HG03139 (cell line): ENCODE measurements around the gene SPRYD3.
"Not testable (repeated sequence)": the region's sequence is repeated elsewhere in the genome, so short reads cannot be mapped to it uniquely, and the experiment has no call there.

Experiments used
- ATAC-seq: cut with Tn5 transposase; IDR thresholded peaks from one replicate; pipeline ENCODE4 v1.9.1; 2021; ENCODE audit not compliant: unreplicated experiment

Gene SPRYD3

GRCh38 chr12:53079226-53080117, at the start of gene SPRYD3:
Gene SPRYD3, minus strand, starts transcription at chr12:53079390. Its CDS starts 57 bp downstream, at chr12:53079333.
- peak; percentile 97 for ATAC-seq

GRCh38 chr12:53127169-53127568, 48.0 kb upstream of the SPRYD3 start:
- no peak for ATAC-seq

- ATAC-seq: no peak
Measured at GRCh38 chr12:53124352-53124723, 45.1 kb upstream of the SPRYD3 start.

GRCh38 chr12:53123578-53124351, 44.6 kb upstream of the SPRYD3 start:
- ATAC-seq: no peak

GRCh38 chr12:53122961-53123468, 43.8 kb upstream of the SPRYD3 start:
- ATAC-seq: no peak

GRCh38 chr12:53120685-53121525, 41.7 kb upstream of the SPRYD3 start:
- ATAC-seq: no peak

GRCh38 chr12:53118751-53119300, 39.6 kb upstream of the SPRYD3 start:
- no peak for ATAC-seq

- no peak for ATAC-seq
Measured at GRCh38 chr12:53115891-53116648, 36.9 kb upstream of the SPRYD3 start.

GRCh38 chr12:53115112-53115890, 36.1 kb upstream of the SPRYD3 start:
- ATAC-seq: no peak

GRCh38 chr12:53113951-53114350, 34.8 kb upstream of the SPRYD3 start:
- no peak for ATAC-seq

- ATAC-seq: no peak
Measured at GRCh38 chr12:53113136-53113705, 34.0 kb upstream of the SPRYD3 start.

- ATAC-seq: not testable (repeated sequence)
Measured at GRCh38 chr12:53112431-53112830, 33.2 kb upstream of the SPRYD3 start.

- no peak for ATAC-seq
Measured at GRCh38 chr12:53107122-53107521, 27.9 kb upstream of the SPRYD3 start.

GRCh38 chr12:53105712-53106439, 26.7 kb upstream of the SPRYD3 start:
- no peak for ATAC-seq

GRCh38 chr12:53105256-53105655, 26.1 kb upstream of the SPRYD3 start:
- no peak for ATAC-seq

- no peak for ATAC-seq
Measured at GRCh38 chr12:53103860-53104305, 24.7 kb upstream of the SPRYD3 start.

GRCh38 chr12:53102883-53103807, 24.0 kb upstream of the SPRYD3 start, which contains the start of gene SOAT2:
Gene SOAT2, plus strand, starts transcription at chr12:53103486. Its CDS starts 92 bp downstream, at chr12:53103578.
- ATAC-seq: peak; percentile 53
